SH-SY5Y (cell line): ENCODE measurements around the gene NDEL1.

Experiments used
- GATA2 ChIP-seq: IDR thresholded peaks from 2 replicates; pipeline ENCODE4 v1.6.1; 2011; ENCODE audit warnings: mild to moderate bottlenecking, low read depth, low read length
- GATA3 ChIP-seq: IDR thresholded peaks from 2 replicates; pipeline ENCODE4 v1.6.1; 2011; ENCODE audit warnings: low read depth, mild to moderate bottlenecking, low read length, moderate library complexity

DNA sequence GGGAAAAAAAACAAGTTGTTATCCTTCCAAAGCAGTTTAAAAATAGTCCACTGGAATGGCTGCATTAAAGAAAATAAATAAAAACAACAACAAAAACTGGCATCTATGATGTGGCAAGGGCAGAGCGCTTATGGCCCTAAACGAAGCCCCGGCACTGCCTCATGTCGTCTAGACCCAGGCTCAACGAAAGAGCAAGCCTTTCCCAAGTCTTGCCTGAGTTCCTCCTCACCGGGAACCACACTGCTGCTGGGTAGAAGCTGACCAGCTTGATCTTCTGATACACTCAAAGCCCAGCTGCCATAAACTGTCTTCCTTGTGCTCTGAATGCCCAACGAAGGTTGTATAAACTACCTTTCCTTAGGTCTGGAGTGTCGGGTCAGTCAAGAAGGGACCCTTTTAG lies 37.0 kb downstream of the NDEL1 start:
- TF ChIP-seq GATA2 (no peak), GATA3 (no peak)
